ENCODE data around the gene RCOR1.

RCOR1 gene

DNA sequence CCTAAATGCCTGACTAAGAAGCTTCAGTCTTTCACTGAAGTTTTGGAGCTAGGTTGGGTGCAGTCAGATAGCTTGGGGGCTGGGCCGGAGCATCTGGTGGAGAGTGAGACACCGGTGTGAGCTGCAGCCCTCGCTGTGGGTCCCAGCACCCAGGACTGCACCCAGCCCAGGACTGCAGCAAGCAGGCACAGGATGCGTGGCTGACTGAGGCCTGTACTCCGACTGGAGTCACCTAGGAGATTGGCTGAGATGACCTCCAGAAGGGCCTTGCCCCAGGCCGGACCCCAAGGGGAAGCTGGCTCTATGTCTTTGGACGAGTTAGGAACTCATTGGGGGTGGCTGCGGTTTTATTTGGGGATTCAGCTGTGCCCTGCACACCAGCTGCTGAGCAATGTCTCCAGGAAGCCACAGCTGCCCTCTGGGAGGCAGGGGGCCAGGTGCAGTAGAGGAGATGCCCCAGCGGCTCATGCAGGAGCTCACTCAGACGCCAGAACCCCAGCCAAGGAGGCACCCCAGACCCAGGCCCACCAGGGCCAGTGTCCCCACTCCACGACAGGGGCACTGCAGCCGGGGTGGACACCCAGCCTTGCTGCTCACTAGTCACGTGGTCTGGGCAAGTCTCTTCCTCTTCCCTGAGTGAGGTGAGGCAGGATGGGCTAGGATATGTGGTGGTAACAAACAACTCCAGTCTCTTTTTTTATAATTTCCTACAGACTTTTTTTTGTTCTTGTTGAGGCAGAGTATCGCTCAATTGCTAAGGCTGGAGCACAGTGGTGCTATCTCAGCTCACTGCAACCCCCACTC is 31.8 kb upstream of the RCOR1 start:
- ChIA-PET CTCF (no interaction called here), POLR2A (interaction anchor here (1.3 kb wide), 1 partner anchor 31 kb away, joined by 3 read pairs; no protein-coding TSS in a partner anchor)
- TF ChIP-seq, protein P1, sequence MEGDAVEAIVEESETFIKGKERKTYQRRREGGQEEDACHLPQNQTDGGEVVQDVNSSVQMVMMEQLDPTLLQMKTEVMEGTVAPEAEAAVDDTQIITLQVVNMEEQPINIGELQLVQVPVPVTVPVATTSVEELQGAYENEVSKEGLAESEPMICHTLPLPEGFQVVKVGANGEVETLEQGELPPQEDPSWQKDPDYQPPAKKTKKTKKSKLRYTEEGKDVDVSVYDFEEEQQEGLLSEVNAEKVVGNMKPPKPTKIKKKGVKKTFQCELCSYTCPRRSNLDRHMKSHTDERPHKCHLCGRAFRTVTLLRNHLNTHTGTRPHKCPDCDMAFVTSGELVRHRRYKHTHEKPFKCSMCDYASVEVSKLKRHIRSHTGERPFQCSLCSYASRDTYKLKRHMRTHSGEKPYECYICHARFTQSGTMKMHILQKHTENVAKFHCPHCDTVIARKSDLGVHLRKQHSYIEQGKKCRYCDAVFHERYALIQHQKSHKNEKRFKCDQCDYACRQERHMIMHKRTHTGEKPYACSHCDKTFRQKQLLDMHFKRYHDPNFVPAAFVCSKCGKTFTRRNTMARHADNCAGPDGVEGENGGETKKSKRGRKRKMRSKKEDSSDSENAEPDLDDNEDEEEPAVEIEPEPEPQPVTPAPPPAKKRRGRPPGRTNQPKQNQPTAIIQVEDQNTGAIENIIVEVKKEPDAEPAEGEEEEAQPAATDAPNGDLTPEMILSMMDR (IDR thresholded peaks at IDR 0.05; ENCODE audit: insufficient read depth, low read length, missing control alignments): no peak
- no peak overlapping the region for H3K4me3 ChIP-seq (ENCODE audit: low read depth, low read length)
- DNase-seq (ENCODE audit: low read depth, low spot score): no peak

DNA sequence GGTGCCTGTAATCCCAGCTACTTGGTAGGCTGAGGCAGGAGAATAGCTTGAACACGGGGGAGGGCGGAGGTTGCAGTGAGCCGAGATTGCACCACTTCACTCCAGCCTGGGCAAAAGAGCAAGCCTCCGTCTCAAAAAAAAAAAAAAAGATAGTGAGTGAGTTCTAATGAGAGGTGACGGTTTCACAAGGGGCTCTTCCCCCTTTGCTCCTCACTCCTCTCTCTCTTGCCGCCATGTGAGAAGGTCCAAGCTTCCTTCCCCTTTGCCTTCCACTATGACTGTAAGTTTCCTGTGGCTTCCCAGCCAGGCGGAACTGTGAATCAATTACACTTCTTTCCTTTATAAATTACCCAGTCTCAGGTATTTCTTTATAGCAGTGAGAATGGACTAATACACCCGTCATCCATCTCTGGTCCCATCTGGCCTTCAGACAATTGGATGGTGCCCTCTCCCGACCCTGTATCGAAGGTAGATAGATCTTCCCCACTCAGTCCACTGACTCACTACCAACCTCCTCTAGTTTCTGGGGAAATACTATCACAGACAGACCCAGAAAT is 27.0 kb upstream of the RCOR1 start:
- TF ChIP-seq, protein P1 (IDR thresholded peaks at IDR 0.05; ENCODE audit: insufficient read depth, low read length, missing control alignments): no peak
- DNase-seq (ENCODE audit: low read depth, low spot score): no peak
- ChIA-PET CTCF (no interaction called here), POLR2A (no interaction called here)
- H3K4me3 ChIP-seq (ENCODE audit: low read depth, low read length): no peak overlapping the region

DNA sequence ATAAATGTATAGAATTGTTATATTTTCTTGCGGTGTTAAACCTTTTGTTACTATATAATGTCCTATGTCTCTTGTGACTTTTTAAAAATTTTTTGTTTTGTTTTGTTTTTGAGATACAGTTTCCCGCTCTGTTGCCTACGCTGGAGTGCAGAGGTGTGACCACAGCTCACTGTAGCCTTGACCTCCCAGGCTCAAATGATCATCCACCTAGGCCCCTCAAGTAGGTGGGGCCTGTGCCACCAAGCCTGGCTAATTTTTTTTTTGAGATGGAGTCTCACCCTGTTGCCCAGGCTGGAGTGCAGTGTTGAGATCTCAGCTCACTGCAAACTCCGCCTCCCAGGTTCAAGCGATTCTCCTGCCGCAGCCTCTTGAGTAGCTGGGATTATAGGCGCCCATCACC is 26.5 kb upstream of the RCOR1 start:
- ChIA-PET CTCF (interaction anchor here (0.6 kb wide), 1 partner anchor 37 kb away, joined by 3 read pairs; no protein-coding TSS in a partner anchor), POLR2A (no interaction called here)
- no peak overlapping the region for H3K4me3 ChIP-seq (ENCODE audit: low read depth, low read length)
- TF ChIP-seq, protein P1 (IDR thresholded peaks at IDR 0.05; ENCODE audit: insufficient read depth, low read length, missing control alignments): no peak
- DNase-seq (ENCODE audit: low read depth, low spot score): no peak

DNA sequence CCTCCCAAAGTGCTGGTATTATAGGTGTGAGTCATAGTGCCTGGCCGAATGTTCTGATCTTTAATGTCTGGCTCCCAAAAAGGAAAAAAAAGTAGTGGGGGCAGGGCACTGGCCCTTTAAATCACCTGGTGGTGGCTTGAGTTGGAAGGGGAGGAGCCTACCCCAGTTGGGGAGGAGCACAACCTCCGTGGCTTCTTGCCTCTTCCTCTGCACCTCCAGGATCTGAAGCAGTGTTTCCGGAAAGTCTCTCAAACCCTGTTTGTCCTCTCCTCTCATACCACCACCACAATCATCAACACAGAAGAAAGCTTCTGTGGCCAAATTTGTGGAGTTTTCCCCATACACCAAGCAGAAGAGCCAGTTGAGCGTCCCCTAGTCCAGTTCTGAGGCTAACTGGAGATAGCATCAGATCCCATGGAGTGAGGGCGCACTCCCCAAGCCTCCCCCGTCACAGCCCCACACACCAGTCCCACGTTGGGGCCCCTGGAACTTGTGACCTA is 24.3 kb upstream of the RCOR1 start:
- CTCF ChIA-PET: no interaction called here
- TF ChIP-seq, protein P1 (IDR thresholded peaks at IDR 0.05; ENCODE audit: insufficient read depth, low read length, missing control alignments): no peak
- POLR2A ChIA-PET: no interaction called here
- no peak overlapping the region for H3K4me3 ChIP-seq (ENCODE audit: low read depth, low read length)
- no peak for DNase-seq (ENCODE audit: low read depth, low spot score)

DNA sequence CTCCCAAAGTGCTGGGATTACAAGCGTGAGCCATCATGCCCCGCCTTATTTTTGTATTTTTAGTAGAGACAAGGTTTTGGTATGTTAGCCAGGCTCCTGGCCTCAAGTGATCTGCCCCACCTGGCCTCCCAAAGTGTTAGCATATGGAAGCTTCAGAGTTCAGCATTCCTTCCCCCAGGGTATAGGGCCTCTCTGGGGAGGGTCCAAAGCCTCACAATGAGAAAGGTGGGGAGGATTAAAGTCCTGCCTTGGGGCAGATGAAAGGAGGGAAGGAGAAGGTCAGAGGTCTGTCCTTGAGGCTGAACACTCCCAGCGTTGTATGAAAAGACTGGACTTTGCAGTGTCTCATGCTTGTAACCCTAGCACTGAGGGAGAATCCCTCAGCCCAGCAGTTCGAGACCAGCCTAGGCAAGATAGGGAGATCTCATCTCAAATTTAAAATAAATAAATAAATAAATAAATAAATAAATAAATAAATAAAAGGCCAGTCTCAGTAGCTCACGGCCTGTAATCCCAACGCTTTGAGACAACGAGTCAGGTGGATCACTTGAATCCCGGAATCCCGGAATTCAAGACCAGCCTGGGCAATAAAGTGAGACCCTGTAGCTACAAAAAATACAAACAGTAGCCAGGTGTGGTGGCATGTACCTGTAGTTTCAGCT is 22.0 kb upstream of the RCOR1 start:
- TF ChIP-seq, protein P1 (IDR thresholded peaks at IDR 0.05; ENCODE audit: insufficient read depth, low read length, missing control alignments): no peak
- no peak for DNase-seq (ENCODE audit: low read depth, low spot score)
- POLR2A ChIA-PET: no interaction called here
- no peak overlapping the region for H3K4me3 ChIP-seq (ENCODE audit: low read depth, low read length)
- CTCF ChIA-PET: no interaction called here

DNA sequence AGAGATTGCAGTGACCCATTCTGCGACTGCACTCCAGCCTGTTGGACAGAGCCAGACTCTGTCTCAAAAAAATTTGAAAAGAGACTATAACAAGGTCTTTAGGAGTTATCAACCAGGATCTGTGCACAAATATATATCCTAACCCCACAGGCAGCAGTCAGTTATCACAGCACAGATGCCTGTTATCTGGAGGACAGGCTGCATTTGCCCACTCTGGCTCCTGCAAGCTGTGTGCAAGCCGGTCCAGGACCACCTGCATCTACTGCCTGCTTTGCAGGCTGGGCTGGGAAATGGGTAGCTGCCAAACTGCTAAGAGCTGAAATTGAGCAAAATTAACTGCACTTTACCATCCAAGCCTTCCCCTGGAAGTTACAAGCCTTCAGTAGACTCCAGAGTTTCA is 21.4 kb upstream of the RCOR1 start:
- CTCF ChIA-PET: no interaction called here
- no peak overlapping the region for H3K4me3 ChIP-seq (ENCODE audit: low read depth, low read length)
- POLR2A ChIA-PET: no interaction called here
- TF ChIP-seq, protein P1 (IDR thresholded peaks at IDR 0.05; ENCODE audit: insufficient read depth, low read length, missing control alignments): no peak
- DNase-seq (ENCODE audit: low read depth, low spot score): no peak

Measured in AG04449 (cell line).